Stimulated activated CD4-positive, alpha-beta T cell treated with anti-CD3 and anti-CD28 coated beads, Interleukin-1b, Interleukin-23, amount 100 ng/mL, for 1 hour (primary cell): Measurements from ENCODE around the gene SDC3.
"Not testable (repeated sequence)": the region's sequence is repeated elsewhere in the genome, so short reads cannot be mapped to it uniquely, and the experiment has no call there.

Experiments
- DNase-seq, 2 donors: peaks; one replicate each; pipeline ENCODE4 v3.0.0-alpha.2; 2020; ENCODE audit warnings: low read depth in 2 of 2

The SDC3 gene

DNA sequence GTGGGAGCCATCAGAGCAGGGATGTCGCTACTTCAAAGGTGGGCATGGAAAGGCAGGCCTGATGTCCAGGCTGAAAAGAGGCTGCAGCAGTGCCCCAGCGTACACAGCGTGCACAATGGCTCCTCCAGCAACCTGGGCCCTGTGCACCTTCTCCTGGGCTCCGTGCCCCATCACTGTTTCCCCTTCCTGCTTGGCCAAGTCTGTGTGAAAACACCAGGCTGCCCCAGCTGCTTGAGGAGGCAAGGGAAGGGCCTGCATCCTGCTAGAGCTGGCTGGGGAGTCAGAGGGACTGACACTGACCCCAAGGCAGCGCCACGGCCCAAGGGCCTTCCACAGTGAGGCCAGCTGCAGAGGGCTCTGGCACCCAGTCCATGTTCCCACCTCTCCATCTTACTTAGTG lies 33.4 kb downstream of the SDC3 start:
- DNase-seq = no peak

DNA sequence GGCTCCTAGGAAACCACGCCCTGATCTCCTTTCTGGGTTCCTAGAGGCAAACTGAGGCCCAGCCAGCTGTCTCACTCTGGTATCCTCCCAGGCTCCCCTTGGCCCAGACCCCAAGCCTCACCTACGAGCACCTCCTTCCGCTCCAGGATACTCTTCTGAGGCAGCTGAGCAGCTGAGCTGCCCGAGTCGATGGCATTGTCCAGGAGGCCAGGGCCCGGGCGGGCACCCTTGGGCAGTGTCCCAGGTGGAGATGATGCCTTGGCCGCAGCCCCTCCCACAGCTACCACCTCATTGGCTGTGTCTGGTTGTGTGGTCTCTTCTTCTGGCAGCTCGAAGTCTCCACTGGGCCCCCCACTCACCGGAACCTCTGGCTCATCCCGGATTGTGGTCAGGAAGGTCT lies 34.4 kb downstream of the SDC3 start:
- DNase-seq = no peak

DNA sequence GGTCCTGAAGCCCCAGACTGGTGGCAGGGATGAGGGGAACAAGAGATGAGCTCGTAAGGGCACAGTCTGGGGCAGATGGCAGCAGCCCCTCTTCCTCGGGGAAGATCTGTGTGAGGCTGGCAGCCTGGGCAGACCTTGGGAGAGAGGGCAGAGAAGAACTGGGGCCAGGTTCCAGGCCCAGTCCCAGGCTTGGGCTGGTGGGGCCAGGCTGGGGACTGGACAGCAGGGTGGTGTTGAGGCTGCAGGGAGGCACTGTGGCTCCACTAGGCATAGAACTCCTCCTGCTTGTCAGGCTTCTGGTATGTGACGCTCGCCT lies 35.7 kb downstream of the SDC3 start:
- no peak for DNase-seq

DNA sequence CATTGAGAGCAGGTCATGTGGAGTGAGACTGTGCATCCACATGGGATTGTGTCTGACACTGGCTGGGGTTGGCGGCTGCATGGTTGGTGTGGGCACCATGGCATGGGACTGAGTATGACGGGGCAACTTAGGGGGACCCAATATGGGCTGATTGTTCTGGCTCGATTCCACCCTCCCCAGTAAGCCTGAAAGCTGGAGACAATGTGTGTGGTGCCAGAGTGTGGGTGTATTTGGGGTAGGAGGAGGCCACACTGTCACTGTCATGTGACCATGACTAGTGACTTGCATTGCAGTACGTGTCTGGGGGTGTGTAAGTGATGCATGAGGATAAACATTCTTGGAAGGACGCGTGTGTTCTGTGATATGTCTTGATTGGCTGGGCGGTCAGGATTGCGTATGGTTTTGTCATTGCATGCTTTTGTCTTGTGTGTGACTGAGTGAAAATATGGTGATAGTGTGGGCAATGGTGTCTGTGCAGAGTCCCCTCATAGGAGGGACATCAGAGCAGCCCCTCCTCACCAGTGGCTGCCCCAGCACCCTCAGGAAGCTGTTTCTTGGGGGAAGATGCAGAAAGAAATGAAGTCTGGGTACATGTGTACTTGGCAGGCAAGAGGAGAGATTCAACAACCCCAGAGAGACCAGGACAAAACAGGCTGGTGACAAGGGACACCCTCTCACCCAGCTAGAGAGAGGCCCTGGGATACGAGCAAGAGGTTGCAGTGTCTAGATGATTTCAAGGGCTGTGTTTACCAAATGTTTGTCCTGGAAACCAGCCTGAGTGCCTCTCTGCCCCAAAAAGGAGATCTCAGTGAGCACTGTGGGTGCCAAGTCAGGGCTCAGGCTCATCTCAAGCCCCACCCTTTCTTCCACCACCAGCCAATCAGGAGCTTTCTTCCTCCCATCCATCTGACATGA lies 36.3 kb downstream of the SDC3 start:
- DNase-seq = no peak

DNA sequence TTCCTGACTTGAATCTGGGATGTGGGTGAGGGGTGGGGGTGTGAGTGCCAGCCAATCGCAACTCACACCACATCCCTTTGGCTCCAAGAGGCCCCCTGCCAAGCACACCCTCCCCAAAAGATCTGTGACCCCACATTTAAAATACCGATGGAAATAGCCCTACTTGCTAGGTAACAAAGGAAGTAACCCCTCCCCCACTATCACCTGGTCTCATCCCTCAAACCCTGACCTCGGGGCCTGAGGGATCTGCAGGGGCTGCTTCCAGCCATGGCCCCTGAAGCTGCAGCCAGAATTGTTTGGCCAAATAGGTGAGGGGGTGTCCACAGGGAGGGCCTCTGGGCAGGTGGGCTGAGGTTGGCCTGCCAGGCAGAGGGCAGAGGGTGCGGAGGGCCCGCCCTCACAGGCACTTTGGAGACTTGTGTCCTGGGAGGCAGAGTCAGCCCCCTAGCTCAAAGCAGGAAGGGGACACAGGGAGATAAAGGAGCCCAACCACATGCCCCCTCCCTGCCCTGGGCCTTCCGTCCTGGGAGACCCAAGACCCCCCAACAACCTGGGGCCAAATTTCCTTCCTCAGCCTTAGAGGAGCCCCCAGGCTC lies 37.2 kb downstream of the SDC3 start:
- no peak for DNase-seq

DNA sequence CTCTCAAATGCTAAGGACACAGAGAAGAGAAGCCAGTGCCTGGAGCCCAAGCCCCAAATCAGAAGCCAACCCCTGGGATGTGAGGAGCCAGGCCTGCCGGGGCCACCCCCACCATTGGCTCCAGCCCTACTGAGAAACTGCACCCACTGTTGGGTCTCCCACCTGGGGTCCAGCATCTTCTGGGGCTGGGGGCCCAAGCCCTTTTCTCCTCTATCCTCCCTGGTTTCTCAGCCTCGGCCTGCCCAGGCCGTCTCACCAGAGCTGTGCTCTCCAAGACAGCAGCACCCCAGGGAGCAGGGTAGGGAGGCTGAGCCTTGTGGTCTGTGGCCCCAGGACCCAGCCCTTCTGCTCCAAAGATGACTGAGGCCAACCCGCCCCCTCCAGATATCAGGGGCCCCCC lies 37.9 kb downstream of the SDC3 start:
- no peak for DNase-seq

DNA sequence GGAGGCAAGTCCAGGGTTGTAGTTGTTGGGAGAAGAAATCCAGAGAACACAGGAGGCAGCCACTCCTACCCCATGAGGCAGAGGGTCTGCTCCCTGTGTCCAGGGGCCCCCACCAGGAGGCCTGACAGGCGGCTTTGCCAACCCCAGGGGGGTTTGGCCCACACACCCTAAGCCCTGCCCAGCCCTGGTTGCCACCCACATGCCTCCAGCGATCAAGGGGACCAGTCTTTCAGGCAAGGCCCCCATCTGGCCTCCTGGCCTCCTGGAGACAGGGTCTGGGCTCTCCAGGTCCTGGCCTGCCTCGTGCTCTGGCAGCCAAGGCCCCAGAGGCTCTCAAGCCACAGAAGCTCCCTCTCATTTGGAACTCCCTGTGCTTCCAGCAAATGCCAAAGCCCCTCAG lies 38.5 kb downstream of the SDC3 start:
- DNase-seq = no peak

DNA sequence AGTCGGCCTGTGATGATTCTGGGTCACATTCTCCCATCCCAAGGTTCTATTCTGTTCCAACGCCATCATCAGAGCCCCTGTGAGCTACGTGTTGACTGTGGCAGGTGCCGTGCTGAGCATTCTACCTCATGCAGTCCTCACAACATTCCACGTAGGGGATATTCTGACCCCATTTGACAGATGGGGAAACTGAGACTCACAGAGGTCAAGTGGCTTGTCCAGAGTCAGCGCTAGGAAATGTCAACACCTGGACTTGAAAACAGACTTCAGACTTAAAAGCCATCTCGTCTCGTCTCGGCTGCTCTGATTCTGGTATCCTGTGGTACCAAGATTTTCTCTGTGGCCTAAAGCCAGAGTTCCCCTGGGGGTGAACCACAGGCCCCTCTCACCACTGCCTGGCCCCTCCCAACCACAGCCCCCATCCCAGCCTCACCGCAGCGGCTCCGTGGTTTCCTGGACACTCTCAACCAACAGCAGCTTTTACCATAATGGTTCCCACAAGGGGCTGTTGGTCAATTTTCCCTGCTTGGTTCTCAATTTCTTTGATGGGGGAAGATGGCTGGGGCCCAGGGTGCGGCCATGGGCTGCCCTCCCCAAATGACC lies 39.6 kb downstream of the SDC3 start:
- DNase-seq = no peak

DNA sequence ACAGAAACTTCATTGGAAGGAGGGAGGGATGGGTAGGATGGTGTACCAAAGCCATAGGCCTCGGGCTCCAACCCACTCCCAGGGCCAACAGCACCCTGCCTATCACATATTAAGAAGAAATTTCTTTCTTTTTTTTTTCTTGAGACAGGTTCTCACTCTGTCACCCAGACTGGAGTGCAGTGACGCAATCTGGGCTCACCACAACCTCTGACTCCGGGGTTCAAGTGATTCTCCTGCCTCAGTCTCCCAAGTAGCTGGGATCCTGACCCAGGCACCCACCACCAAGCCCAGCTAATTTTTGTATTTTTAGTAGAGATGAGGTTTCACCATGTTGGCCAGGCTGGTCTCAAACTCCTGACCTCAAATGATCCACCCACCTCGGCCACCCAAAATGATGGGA lies 40.5 kb downstream of the SDC3 start:
- DNase-seq = not testable (repeated sequence)

DNA sequence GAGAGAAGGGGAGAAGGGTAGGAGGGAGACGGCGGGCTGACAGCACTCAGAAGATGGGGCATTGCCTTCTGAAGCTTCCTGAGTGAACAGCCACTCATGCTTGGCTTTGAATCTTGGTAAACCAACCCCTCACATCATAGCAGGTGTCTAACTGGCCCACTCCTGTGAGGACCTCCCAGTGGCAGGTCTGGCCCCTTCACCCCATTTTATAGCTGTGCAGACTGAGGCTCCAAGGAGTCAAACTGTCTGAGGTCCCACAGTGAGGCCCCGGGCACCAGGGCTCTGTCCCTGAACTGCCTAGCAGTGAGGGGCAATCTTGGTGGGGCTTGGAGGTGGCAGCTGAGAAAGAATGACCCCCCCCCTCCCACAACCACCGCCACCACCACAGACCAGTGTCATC lies 41.0 kb downstream of the SDC3 start:
- DNase-seq = no peak

DNA sequence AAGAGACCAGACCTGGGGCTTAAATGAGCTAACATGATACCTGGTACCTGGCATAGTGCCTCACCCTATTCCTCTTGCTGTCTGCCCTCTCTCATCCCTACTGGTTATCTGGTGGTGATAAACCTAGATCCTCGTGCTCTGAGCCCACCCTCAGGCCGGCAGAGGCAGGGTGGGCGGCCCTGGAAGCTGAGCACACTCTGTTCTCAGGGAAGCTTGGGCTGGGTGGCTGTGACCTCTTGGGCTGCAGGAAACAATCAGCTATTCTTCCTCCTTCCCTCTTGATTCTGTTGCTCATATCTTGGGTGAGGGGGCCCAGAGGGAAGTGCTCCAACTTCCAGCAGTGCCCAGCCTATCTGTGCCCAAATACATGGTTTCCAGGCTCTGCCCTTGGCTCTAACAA lies 42.0 kb downstream of the SDC3 start:
- no peak for DNase-seq

DNA sequence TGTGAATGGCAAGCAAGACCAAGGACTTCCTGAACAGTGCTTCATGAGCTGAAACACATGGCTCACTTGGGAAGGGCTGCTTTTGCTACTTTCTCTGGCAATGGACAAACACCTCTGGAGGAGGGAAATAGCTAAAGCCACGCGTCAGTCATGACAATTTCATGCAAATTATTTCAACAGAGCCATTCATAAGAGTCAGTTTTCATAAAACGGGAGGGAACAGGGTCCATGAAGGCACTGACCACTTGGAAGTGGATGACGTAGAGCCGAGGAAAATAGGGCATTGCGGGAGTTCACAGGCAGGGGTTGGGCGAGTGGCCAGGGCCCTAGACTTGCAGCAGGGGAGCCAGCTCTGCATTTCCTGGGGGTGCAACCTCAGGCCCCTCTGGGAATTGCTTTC lies 43.9 kb downstream of the SDC3 start:
- DNase-seq = no peak

DNA sequence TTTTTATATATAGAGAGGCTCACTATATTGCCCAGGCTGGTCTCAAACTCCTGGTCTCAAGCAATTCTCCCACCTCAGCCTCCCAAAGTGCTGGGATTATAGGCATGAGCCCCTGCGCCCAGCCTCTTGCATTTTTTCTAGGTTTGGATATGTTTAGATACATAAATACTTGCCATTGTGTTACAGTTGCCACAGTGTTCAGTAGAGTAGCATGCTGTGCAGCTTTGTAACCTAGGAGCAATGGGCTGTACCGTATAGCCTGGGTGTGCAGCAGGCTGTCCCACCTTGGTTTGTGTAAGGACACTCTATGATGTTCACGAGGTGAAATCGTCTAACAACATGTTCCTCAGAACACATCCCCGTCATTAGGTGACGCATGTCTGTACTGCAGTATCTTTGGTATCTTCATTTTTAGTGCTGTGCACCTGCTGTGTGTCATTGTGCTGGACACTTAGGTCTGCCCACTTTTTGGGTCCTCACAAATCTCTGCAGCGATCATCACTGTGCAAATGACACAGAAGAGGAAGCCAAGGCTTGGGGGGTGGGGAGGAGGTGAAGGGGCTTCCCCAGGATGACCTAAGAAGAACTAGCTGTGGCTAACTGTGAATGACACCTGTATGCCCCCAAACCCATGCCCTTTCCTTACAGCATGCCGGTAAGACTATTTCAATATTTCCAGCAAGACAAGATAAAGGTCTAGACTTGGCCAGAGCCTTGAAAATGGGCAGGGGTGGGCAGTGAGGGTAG lies 44.5 kb downstream of the SDC3 start:
- DNase-seq = no peak

DNA sequence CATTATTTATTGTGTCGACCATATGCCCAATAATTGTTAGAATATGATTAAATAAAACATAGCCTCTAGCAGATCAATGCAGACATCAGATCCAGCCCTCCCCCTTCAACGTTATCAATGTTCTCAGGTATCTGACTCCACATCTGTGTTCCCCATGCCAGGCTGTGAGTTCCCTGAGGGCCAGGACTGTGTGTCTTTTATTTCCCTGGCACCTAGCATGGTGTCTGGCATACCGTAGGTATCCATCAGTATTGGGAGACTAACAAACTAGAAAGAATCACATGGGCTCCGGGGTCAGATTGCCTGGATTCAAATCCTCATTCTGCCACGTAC lies 48.3 kb downstream of the SDC3 start:
- no peak for DNase-seq

DNA sequence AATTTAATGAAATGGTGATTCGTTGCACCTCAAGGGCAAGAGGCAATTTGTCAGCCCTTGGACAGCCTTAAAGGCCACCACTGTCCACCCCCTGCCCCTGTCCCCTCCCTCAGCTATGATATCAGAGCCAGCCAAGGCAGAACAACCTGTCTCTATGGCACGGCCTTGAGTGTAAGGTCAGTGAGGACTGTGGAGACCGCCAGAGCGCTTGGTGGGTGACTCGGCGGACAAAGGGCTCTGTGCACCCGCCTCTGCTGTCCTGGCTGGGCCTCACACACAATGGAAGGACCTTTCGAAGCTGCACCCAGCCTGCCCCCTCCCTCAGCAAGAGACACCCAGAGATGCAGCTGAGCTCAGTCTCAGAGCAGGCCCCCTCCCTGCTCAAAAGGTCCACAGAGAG lies 50.6 kb downstream of the SDC3 start:
- no peak for DNase-seq

DNA sequence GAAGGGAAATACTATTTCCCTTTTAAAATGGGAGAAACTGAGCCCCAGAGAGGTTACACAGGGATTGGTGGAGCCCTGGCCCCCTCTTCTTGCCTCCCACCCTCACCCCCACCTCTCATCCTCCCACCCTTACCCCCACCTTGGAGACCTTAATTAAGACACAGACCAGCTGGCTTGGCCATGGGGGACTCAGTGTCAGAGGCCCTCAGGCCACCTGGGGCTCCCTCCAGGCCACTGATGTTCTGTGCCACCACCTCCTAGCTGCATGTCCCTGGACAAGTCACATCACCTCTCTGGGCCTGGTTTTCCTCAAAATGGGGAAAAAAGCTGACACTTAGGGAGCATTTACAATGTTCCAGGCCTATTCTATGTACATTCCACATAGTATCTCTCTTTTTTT lies 51.5 kb downstream of the SDC3 start:
- no peak for DNase-seq

DNA sequence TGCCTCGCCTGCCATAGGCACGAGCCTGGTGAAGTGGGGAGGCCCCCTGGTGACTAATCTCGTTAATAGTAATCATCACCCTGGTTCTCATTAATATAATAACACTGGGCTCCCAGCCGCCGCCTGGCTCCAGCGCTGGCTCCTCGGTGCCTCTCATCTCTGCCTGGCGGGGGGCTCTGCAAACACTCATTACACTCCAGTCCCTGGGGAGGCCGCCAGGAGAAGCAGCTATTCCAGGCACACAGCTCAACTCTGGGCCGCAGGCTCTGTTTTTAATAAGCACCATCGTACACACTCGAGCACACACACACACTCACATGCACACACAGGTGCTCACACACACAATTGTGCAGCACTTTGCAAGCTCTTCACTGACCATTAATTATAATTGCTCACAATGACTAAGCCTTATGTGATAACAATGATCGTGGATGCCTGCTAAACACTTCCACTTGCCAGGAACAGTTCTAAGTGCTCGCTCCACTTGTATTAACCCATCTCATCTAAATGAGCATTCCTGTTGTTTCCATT lies 52.2 kb downstream of the SDC3 start:
- no peak for DNase-seq

DNA sequence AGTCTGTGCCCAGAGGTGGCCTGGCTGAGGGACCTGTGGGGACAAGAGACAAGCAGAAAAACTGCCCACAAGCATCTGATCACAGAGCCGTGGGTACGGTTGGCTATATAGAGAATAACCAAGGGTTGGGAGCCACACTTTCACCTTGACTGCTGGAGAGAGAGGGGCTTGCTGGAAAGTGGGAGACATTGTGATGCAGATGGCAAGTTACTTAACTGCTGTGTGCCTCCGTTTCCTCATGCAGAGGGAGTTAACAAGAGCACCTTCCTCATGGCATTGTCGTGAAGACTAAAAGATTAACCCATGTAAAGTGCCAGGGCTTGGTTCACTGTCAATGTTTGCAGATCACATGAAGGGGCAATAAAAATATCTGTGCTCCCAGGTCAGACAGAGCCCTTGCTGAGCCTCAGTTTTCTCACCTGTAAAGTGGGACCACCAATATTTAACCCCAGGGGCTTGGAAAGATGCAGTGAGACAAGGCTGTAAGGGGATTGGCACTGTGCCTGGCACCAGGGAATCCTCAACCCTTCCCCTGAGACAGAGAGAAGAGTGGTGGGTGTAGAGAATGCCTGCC lies 52.8 kb downstream of the SDC3 start:
- DNase-seq = no peak

DNA sequence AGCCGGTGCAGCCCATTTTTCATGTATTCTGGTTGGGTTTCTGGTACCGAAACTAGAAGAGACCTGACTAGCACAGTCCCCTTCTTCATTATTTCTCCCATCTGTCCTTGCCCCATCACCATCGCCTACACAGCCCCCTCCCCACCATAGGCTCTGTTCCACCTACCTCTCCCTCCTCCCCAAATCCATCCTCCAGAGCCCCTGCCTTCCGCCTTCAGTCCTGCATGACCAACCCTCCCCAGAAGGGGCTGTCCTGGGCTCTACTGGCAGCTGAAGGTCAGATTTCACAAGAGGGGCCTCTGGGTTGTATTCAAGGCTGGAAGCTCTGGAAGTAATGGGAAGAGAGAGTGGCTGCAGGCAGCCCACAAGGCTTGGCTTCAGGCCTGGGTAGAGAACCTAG lies 55.2 kb downstream of the SDC3 start:
- DNase-seq = no peak

DNA sequence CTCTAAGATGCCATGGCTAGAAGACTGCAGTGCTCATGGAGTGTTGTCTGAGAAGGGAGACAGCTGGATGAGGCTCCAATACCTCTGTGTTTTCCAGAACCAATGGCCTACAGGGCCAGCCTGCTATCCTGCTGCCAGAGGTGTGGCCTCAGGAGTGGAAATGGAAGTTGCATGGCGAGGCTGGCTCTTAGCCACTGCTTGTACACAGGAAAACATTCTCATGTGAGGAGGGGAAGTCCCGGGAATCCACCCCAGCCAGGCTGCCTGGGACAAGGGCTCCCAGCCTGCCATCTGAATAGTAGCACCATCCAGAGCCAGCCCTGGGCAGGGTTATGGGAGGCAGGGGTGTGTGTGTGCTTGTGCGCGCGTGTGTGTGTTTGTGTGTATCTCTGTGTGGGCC lies 56.5 kb downstream of the SDC3 start:
- DNase-seq = no peak

DNA sequence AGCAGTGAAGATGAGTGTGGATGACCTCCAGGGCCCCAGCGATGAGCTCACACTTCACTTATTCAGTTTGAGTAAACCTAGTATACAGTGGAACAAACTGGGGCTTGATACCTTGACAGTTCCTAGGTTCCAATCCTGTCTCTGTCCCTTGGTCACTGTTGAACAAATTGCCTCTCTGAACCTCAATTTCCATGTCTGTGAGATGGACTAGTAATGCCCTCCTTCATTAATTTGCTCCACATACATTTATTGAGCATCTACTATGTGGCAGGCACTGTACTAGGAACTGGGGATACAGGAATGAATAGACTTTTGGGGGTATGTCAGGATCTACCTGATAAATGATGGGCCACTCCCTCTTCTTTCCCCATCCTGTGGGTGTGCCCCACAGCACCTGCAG lies 57.3 kb downstream of the SDC3 start:
- DNase-seq = no peak

DNA sequence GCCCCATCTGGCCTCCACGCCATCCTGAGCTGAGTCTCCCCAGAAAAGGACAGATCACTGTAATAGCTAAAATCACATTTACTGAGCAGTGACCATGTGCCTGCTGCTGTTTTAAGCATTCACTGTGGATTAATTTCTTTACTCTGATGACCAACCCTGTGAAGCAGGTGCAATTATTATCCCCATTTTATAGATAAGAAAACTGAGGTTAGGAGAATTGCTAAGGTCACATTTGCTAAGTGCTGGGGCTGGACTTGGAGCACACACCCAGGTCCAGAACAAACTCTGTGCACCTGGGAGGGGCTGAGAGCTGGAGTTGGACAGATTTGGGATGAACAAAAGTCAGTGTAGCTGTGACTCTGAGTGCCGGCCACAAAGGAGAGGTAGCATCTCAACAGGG lies 58.0 kb downstream of the SDC3 start:
- no peak for DNase-seq
